ENCODE measurements around the gene ABCF2.

GRCh38 chr7:151226875-151227782, at the start of gene ABCF2:
- no peak for TF ChIP-seq TBL1XR1 (IDR thresholded peaks at IDR 0.05; ENCODE audit: low read depth, low read length)
- TF ChIP-seq, protein P1, sequence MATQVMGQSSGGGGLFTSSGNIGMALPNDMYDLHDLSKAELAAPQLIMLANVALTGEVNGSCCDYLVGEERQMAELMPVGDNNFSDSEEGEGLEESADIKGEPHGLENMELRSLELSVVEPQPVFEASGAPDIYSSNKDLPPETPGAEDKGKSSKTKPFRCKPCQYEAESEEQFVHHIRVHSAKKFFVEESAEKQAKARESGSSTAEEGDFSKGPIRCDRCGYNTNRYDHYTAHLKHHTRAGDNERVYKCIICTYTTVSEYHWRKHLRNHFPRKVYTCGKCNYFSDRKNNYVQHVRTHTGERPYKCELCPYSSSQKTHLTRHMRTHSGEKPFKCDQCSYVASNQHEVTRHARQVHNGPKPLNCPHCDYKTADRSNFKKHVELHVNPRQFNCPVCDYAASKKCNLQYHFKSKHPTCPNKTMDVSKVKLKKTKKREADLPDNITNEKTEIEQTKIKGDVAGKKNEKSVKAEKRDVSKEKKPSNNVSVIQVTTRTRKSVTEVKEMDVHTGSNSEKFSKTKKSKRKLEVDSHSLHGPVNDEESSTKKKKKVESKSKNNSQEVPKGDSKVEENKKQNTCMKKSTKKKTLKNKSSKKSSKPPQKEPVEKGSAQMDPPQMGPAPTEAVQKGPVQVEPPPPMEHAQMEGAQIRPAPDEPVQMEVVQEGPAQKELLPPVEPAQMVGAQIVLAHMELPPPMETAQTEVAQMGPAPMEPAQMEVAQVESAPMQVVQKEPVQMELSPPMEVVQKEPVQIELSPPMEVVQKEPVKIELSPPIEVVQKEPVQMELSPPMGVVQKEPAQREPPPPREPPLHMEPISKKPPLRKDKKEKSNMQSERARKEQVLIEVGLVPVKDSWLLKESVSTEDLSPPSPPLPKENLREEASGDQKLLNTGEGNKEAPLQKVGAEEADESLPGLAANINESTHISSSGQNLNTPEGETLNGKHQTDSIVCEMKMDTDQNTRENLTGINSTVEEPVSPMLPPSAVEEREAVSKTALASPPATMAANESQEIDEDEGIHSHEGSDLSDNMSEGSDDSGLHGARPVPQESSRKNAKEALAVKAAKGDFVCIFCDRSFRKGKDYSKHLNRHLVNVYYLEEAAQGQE (IDR thresholded peaks at IDR 0.05; ENCODE audit: low read depth, low read length): no peak
- TF ChIP-seq, protein P2, sequence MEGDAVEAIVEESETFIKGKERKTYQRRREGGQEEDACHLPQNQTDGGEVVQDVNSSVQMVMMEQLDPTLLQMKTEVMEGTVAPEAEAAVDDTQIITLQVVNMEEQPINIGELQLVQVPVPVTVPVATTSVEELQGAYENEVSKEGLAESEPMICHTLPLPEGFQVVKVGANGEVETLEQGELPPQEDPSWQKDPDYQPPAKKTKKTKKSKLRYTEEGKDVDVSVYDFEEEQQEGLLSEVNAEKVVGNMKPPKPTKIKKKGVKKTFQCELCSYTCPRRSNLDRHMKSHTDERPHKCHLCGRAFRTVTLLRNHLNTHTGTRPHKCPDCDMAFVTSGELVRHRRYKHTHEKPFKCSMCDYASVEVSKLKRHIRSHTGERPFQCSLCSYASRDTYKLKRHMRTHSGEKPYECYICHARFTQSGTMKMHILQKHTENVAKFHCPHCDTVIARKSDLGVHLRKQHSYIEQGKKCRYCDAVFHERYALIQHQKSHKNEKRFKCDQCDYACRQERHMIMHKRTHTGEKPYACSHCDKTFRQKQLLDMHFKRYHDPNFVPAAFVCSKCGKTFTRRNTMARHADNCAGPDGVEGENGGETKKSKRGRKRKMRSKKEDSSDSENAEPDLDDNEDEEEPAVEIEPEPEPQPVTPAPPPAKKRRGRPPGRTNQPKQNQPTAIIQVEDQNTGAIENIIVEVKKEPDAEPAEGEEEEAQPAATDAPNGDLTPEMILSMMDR (IDR thresholded peaks at IDR 0.05 in 2 of 3, conservative IDR thresholded peaks at IDR 0.05 in 1 of 3; ENCODE audit: control insufficient read depth in 2 of 3, extremely low read depth in 1 of 3, insufficient read depth in 1 of 3, low read depth in 3 of 3, low read length in 3 of 3): no peak
- peak; percentile 54; the same call in 1 of the 2 replicates for TF ChIP-seq POLR2AphosphoS5 (IDR thresholded peaks at IDR 0.05; ENCODE audit: low read length)
- TF ChIP-seq, protein P3, sequence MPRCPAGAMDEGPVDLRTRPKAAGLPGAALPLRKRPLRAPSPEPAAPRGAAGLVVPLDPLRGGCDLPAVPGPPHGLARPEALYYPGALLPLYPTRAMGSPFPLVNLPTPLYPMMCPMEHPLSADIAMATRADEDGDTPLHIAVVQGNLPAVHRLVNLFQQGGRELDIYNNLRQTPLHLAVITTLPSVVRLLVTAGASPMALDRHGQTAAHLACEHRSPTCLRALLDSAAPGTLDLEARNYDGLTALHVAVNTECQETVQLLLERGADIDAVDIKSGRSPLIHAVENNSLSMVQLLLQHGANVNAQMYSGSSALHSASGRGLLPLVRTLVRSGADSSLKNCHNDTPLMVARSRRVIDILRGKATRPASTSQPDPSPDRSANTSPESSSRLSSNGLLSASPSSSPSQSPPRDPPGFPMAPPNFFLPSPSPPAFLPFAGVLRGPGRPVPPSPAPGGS (IDR thresholded peaks at IDR 0.05; ENCODE audit: borderline replicate concordance, insufficient read depth, low read depth, low read length, poor library complexity, severe bottlenecking): no peak
- TF ChIP-seq EP300 (IDR thresholded peaks at IDR 0.05; ENCODE audit: borderline replicate concordance in 1 of 2, control insufficient read depth in 1 of 2, low read depth in 2 of 2, low read length in 2 of 2): no peak
- TF ChIP-seq TAF1 (IDR thresholded peaks at IDR 0.05; ENCODE audit: borderline replicate concordance, low read depth, low read length): 0 out of 2 replicates have a peak, but pooled peaks have one; percentile 11
- TF ChIP-seq ZNF274 (IDR thresholded peaks at IDR 0.05; ENCODE audit: insufficient read depth, insufficient read length): no peak
- no peak for TF ChIP-seq BCL11A (IDR thresholded peaks at IDR 0.05; ENCODE audit: low read depth, low read length)
- TF ChIP-seq RFX5 (IDR thresholded peaks at IDR 0.05; ENCODE audit: low read depth, low read length): no peak
